ENCODE results near the gene ADAMTS12. TPM values are rescaled to one million over a fixed set of nuclear protein-coding genes. Genes with fewer than 3 reads are reported as not detected.

The ADAMTS12 gene
- total and polyA plus RNA-seq, 5 donors, result 0.54 to 1.4 (median 1.0) TPM

DNA sequence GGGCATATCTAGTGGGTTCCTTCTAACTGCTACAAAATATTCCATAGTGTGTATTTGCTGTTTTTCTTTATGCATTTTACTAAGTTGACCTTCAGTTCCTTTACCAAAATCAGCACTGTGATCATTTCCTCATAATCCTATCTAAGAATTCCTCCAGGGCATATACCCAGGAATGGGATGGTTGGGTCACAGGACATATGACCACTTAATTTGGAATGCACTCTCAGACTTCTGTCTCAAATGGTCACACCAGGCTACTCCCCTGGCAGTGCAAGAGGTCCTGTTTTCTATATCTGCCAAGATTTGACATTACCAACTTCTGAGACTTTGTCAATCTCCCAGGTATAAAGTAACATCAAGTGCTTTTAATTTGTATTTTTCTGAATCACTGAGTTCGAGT lies 63.9 kb downstream of the ADAMTS12 start:
- no peak for ATAC-seq
- 74% methylated on average over 1 of the region's 1 CpG for WGBS
- peaks cover 2% of the 10 kb centered on the region for H3K4me1 ChIP-seq (ENCODE audit: control insufficient read depth, insufficient read depth, low read length)
- intact Hi-C loops (cut with DNase I), result no loop called here
- no peak overlapping the region for H3K27ac ChIP-seq (ENCODE audit: low read length)
- H3K27me3 ChIP-seq (ENCODE audit: control insufficient read depth, insufficient read depth), result no peaks in the 10 kb centered on the region
- no peaks in the 10 kb centered on the region for H3K9me3 ChIP-seq (ENCODE audit: control insufficient read depth, low read length)
- no peak overlapping the region for H3K4me3 ChIP-seq (ENCODE audit: low read length)
- DNase-seq, result no peak

DNA sequence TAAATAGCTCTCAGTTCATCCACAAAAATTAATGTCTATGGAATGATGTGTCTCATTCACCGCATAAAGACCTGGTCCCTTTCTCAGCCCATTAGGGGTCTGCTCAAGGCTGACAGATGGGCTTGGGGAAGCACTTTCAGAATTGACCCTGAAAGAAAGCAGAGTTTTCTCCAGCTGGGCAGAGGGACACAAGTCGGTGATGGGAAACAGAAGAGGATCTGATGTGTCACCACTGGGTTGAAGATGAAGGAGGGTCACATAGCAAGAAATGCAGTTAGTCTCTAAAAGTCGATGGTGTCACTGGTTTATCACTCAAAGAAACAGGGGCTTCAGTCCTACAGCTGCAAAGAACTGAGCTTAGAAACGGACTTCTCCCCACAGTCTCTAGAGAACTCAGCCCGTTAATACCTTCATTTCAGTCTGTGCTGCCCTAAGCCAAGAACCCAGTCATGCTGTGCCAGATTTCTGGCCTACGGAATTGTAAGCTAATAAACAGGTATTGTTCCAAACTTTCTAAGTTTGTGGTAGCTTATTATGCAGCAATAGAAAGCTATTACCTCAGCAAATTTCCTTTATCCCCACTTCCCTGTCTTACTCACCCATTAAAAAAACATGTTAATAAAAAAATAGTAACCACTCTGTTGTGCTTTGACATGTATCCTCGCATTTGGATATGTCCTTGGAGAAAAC lies 64.6 kb downstream of the ADAMTS12 start:
- H3K4me1 ChIP-seq (ENCODE audit: control insufficient read depth, insufficient read depth, low read length), result peaks cover 2% of the 10 kb centered on the region
- H3K9me3 ChIP-seq (ENCODE audit: control insufficient read depth, low read length), result no peaks in the 10 kb centered on the region
- no peak overlapping the region for H3K27ac ChIP-seq (ENCODE audit: low read length)
- ATAC-seq, result no peak
- DNase-seq, result no peak
- H3K27me3 ChIP-seq (ENCODE audit: control insufficient read depth, insufficient read depth), result no peaks in the 10 kb centered on the region
- intact Hi-C loops (cut with DNase I), result no loop called here
- 73% methylated on average over 7 of the region's 7 CpGs for WGBS
- no peak overlapping the region for H3K4me3 ChIP-seq (ENCODE audit: low read length)

DNA sequence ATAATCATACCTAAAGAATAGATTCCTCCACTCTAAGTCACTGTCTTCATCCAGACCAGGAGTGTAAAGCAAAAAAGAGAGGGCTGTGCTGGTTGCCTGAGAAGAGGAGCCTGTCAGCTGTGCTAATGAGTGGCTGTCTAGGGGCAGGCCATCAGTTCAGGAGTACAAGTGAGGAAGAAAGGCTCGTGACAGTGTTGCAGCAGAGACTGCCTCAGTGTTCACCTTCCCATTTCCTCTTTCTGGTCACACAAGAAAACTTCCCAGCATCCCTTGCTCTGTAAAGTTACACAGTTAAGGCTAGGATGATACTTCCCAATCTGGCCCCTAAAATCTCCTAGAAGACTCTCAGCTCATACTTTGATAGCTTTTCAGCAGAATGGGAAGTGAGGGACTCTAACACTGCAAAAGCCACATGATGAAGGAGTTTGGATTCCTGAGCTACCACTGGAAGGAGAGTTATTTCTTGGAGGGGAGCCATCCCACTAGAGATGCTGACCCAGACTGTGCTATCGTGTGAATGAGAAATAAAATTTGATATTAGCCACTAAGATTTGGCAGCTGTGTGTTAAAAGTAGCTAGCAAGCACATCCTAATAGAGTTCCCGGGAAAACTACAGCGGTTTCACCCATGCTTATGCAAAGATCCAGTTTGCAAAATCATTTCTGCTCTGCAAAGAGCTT lies 67.1 kb downstream of the ADAMTS12 start:
- no peak overlapping the region for H3K27ac ChIP-seq (ENCODE audit: low read length)
- no peaks in the 10 kb centered on the region for H3K9me3 ChIP-seq (ENCODE audit: control insufficient read depth, low read length)
- intact Hi-C loops (cut with DNase I), result no loop called here
- H3K27me3 ChIP-seq (ENCODE audit: control insufficient read depth, insufficient read depth), result no peaks in the 10 kb centered on the region
- WGBS, result 34% methylated on average over 4 of the region's 4 CpGs
- ATAC-seq (peak; percentile 52 to 66), DNase-seq (peak in 1 of 3 donors; percentile 49)
- H3K4me1 ChIP-seq (ENCODE audit: control insufficient read depth, insufficient read depth, low read length), result peaks cover 2% of the 10 kb centered on the region
- H3K4me3 ChIP-seq (ENCODE audit: low read length), result no peak overlapping the region

DNA sequence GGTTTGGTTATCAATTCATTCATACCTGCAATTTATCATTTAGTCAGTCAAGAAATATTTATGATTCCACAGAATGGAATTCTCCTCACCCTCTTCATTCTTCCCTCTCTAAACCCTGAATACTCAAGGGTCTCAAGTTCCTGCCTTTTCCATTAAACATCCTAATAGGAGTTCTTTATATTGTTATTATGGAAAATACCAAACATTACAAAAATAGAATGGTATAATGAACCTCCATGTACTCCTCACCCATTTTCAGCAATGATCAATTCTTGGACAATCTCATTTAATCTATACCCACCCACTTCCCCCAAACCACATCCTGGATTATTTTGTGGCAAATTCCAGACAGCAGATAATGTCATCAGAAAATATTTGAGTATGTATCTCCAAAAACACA lies 74.5 kb downstream of the ADAMTS12 start:
- Histone ChIP-seq H3K9me3 (ENCODE audit: control insufficient read depth, low read length) (no peaks in the 10 kb centered on the region), H3K4me1 (ENCODE audit: control insufficient read depth, insufficient read depth, low read length) (no peaks in the 10 kb centered on the region), H3K27me3 (ENCODE audit: control insufficient read depth, insufficient read depth) (no peaks in the 10 kb centered on the region), H3K27ac (ENCODE audit: low read length) (no peak overlapping the region), H3K4me3 (ENCODE audit: low read length) (no peak overlapping the region)
- DNase-seq (no peak), ATAC-seq (no peak)
- intact Hi-C loops (cut with DNase I), result no loop called here

DNA sequence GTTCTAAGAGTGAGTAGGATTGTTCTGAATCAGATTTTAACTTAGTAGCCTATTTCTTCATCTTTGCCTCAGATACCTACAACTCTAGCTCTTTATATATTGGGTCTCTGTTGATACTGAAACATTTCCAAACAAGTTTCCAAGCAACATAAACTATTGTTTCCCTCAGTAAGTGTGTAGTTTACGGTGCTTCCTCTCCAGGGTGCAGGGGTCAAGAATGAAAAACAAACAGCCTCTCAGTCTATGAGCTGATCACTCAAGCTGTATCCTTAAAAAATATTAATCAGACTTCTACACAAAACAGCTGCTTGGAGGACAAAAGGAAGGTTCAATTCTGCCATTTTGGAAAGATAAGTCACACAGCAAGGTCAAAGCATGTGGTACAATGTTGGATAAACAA lies 75.0 kb downstream of the ADAMTS12 start:
- Histone ChIP-seq H3K27me3 (ENCODE audit: control insufficient read depth, insufficient read depth) (no peaks in the 10 kb centered on the region), H3K4me3 (ENCODE audit: low read length) (no peak overlapping the region), H3K27ac (ENCODE audit: low read length) (no peak overlapping the region), H3K9me3 (ENCODE audit: control insufficient read depth, low read length) (no peaks in the 10 kb centered on the region), H3K4me1 (ENCODE audit: control insufficient read depth, insufficient read depth, low read length) (no peaks in the 10 kb centered on the region)
- DNase-seq, result no peak
- WGBS, result 18% methylated on average over 1 of the region's 1 CpG
- peak in 1 of 2 donors; percentile 97 for ATAC-seq
- intact Hi-C loops (cut with DNase I), result no loop called here

GRCh38 chr5:33812746-33813145 lies 79.0 kb downstream of the ADAMTS12 start:
- DNase-seq (no peak), ATAC-seq (no peak)
- Histone ChIP-seq H3K9me3 (ENCODE audit: control insufficient read depth, low read length) (peaks cover 2% of the 10 kb centered on the region), H3K27ac (ENCODE audit: low read length) (no peak overlapping the region), H3K27me3 (ENCODE audit: control insufficient read depth, insufficient read depth) (no peaks in the 10 kb centered on the region), H3K4me3 (ENCODE audit: low read length) (no peak overlapping the region), H3K4me1 (ENCODE audit: control insufficient read depth, insufficient read depth, low read length) (peaks cover 3% of the 10 kb centered on the region)
- 97% methylated on average over 4 of the region's 4 CpGs for WGBS
- intact Hi-C loops (cut with DNase I), result no loop called here

GRCh38 chr5:33810491-33811120 lies 81.2 kb downstream of the ADAMTS12 start:
- intact Hi-C loops (cut with DNase I), result no loop called here
- no peak overlapping the region for H3K4me3 ChIP-seq (ENCODE audit: low read length)
- ATAC-seq, result peak in 1 of 2 donors; percentile 20
- H3K27me3 ChIP-seq (ENCODE audit: control insufficient read depth, insufficient read depth), result no peaks in the 10 kb centered on the region
- WGBS, result 47% methylated on average over 3 of the region's 3 CpGs
- peaks cover 2% of the 10 kb centered on the region for H3K9me3 ChIP-seq (ENCODE audit: control insufficient read depth, low read length)
- H3K4me1 ChIP-seq (ENCODE audit: control insufficient read depth, insufficient read depth, low read length), result peaks cover 3% of the 10 kb centered on the region
- no peak for DNase-seq
- no peak overlapping the region for H3K27ac ChIP-seq (ENCODE audit: low read length)

GRCh38 chr5:33809936-33810335 lies 81.9 kb downstream of the ADAMTS12 start:
- Histone ChIP-seq H3K27ac (ENCODE audit: low read length) (no peak overlapping the region), H3K9me3 (ENCODE audit: control insufficient read depth, low read length) (peaks cover 2% of the 10 kb centered on the region), H3K4me1 (ENCODE audit: control insufficient read depth, insufficient read depth, low read length) (peaks cover 3% of the 10 kb centered on the region), H3K4me3 (ENCODE audit: low read length) (no peak overlapping the region), H3K27me3 (ENCODE audit: control insufficient read depth, insufficient read depth) (no peaks in the 10 kb centered on the region)
- ATAC-seq (no peak), DNase-seq (no peak)
- 56% methylated on average over 1 of the region's 1 CpG for WGBS
- intact Hi-C loops (cut with DNase I), result no loop called here

GRCh38 chr5:33808699-33809098 lies 83.1 kb downstream of the ADAMTS12 start:
- DNase-seq, result no peak
- Histone ChIP-seq H3K27me3 (ENCODE audit: control insufficient read depth, insufficient read depth) (no peaks in the 10 kb centered on the region), H3K27ac (ENCODE audit: low read length) (no peak overlapping the region), H3K4me1 (ENCODE audit: control insufficient read depth, insufficient read depth, low read length) (peaks cover 3% of the 10 kb centered on the region), H3K9me3 (ENCODE audit: control insufficient read depth, low read length) (peaks cover 2% of the 10 kb centered on the region), H3K4me3 (ENCODE audit: low read length) (no peak overlapping the region)
- no peak for ATAC-seq
- intact Hi-C loops (cut with DNase I), result no loop called here
- WGBS, result 63% methylated on average over 4 of the region's 4 CpGs

DNA sequence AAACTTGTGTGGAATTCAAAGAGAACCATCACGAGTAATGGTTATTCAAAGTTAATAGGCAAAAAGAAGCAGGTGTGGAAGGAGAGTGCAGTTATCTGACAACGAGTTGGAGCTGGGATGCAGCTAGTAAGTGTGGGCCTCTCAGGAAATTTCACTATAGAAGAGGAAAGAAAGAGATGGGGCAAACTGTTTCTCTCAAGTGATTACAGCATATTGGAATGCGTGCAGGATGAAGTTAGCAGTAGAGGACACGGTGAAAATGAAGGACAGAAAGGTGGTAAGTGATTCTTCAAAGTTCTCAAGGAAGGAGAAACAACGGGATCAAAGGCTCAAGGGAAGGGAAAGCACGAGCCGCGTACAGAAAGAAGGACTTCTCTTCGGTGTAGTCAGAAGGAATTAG lies 84.0 kb downstream of the ADAMTS12 start:
- Histone ChIP-seq H3K27ac (ENCODE audit: low read length) (no peak overlapping the region), H3K27me3 (ENCODE audit: control insufficient read depth, insufficient read depth) (no peaks in the 10 kb centered on the region), H3K4me3 (ENCODE audit: low read length) (no peak overlapping the region), H3K4me1 (ENCODE audit: control insufficient read depth, insufficient read depth, low read length) (peaks cover 3% of the 10 kb centered on the region), H3K9me3 (ENCODE audit: control insufficient read depth, low read length) (peaks cover 2% of the 10 kb centered on the region)
- 68% methylated on average over 9 of the region's 9 CpGs for WGBS
- DNase-seq, result no peak
- intact Hi-C loops (cut with DNase I), result no loop called here
- ATAC-seq, result no peak

DNA sequence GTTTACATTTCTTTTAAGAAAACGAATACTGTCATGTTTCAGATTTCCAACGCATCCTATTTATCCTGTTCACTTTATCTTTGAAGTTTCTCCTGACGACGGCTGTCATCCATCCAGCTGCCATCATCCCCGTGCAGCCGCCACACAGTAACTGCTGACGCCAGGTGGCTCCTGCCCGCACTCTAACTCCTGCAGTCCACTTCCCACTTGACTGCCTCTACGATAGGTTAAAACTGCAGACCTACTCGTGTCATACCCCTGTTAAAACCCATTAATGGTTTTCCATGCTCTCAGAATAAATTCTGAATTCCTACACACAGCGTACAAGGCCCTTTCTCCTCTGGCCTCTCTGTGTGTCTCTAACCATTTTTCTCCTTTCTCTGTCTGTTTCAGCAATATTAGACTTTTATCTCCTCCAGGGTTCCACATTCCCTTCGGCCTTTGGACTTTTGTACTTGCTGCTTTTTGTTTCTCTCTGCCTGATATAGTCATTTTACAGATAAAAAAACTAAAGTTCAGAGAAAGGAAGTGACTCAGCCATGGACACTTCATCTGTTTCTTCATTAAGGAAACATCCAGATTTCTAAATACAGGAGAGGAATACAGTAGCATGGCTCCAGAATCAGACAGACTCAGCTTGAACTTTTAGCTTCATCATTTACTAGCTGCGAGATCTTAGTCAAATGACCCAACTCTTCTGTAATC lies 84.9 kb downstream of the ADAMTS12 start:
- DNase-seq, result no peak
- ATAC-seq, result peak in 1 of 2 donors; percentile 85
- 65% methylated on average over 13 of the region's 13 CpGs for WGBS

More for the DNA sequence above, 84.9 kb downstream of the ADAMTS12 start:
- Histone ChIP-seq H3K4me1 (ENCODE audit: control insufficient read depth, insufficient read depth, low read length) (peaks cover 3% of the 10 kb centered on the region), H3K27me3 (ENCODE audit: control insufficient read depth, insufficient read depth) (no peaks in the 10 kb centered on the region), H3K27ac (ENCODE audit: low read length) (no peak overlapping the region), H3K4me3 (ENCODE audit: low read length) (no peak overlapping the region), H3K9me3 (ENCODE audit: control insufficient read depth, low read length) (peaks cover 2% of the 10 kb centered on the region)
- intact Hi-C loops (cut with DNase I), result no loop called here

Measured in right cardiac atrium (tissue), 5 donors.